ENCODE measurements around the gene MNX1.

The MNX1 gene

DNA sequence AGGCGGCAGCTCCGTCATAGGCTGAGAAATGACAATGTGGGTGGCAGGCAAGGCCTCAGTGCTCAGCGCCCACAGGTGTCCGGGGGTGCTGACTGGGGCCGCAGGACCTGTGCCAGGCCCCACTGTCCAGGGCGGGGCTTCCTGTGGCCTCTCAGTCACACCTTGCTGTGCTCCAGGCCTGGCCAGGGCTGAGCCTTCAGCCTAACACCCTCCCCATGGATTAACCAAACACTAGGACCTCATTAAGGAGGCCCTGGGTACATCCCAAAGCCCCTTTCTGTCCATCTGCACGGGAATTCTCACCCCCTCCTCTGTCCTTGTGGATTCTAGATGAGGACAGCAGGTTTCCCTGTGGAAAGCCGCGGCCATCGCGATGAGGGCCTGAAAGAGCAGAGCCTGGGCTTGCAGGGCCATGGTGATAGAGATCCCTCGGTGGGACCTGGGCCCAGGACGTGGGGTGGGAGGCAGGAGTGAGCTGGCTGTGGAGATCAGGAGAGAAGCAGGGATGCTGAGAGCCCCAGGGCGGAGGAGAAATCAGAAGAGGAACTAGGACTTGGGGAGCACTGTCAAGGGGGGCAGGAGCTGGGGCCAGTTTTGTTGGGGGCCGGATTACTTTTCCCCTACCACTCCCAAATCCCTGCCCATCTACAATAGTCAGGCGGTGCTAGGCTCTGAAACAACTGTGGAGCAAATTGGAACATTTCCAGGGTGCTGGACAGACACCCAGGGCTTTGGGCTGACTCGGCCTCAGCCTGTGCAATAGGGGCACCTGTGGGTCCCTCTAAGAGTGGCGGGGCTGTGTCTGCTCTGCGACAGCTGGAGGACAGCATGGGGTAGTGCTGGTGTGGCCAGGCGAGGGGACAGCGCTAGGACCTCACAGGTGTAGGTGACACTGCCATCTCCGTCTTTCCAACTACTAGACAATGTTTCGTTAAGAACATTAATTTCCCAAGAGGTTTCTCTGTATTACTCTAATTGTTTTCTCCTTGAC lies 23.3 kb upstream of the MNX1 start:
- FAIRE-seq = no peak

DNA sequence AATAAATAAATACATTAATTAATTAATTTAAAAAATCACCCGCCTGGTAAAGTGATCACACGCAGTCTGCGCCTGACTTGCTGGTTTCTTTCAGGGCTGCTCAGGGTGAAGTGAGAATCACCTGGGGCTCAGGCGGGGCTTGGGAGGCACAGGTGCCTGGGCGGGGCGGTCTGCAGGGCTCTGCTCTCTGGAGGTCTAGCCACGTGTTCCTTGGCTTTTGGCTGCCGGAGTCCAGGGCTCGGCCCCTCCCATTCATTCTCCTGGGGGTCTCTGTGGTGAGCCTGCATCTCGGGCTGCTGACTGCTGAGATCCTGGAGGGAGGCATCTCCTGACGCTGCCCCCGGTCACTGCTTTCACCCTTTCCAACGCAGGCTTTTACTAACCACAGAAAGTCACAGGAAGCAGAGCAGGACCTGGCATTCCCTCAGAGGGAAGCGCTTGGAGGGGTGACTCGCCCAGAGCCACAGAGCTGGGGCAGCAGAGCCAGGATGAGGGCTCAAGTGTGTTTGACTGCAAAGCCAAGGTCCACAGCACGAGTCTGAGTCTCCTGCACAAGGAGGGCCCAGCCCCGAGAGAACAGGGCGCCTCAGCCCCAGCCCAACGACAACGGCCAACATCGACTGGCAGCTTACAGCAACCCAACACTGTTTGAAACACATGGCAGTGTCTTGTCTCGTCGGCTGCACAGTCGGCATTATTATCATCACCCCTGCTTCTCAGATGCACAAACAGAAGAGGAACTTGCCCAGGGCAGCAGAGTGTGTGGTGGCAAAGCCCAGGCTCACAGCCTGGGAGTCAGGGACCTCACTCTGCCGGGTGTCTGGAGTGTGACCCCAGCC lies 22.4 kb upstream of the MNX1 start:
- no peak for FAIRE-seq
- DNase-seq (ENCODE audit: low spot score) = no peak

More for the DNA sequence above, 23.3 kb upstream of the MNX1 start:
- DNase-seq (ENCODE audit: low spot score) = no peak

GRCh38 chr7:157032128-157032527 lies 21.7 kb upstream of the MNX1 start:
- FAIRE-seq (no peak), DNase-seq (ENCODE audit: low spot score) (no peak)

DNA sequence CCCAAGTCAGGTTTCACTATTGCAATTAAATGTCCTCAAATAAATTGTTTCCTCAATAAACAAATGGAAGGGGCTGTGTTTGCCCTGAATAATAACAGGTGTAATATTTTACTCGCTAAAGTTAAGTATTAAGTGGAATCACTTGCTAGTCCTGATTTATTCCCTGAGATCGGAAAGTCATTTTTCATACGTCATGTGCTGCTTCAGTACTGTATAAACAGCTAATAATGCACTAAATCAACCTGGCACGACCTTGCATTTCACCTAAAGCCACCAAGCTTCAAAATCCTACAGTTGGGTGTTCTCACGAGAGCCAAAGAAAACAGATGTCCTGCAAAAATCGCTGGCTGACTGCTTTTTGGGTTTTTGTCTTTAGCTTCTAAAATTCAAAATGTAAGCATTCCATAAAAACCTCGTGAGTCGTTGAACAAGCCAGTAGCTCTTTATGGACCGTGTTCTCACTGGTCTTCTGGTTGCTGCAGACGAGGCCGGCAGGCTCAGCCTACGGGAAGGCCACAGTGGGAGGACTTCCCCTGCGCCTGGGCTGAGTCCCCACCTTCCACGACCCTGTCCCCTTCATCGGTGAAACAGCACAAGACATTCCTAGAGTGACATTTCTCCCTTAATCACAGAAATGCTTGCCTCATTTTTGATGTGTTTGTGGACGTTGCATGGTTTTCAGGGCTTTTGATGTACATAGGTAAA lies 17.9 kb upstream of the MNX1 start:
- FAIRE-seq (no peak), DNase-seq (ENCODE audit: low spot score) (no peak)

GRCh38 chr7:157027568-157028198 lies 17.2 kb upstream of the MNX1 start:
- FAIRE-seq (no peak), DNase-seq (ENCODE audit: low spot score) (no peak)

- DNase-seq (ENCODE audit: low spot score) (no peak), FAIRE-seq (no peak)
These were observed 14.3 kb upstream of the MNX1 start for GRCh38 chr7:157024716-157025115.

DNA sequence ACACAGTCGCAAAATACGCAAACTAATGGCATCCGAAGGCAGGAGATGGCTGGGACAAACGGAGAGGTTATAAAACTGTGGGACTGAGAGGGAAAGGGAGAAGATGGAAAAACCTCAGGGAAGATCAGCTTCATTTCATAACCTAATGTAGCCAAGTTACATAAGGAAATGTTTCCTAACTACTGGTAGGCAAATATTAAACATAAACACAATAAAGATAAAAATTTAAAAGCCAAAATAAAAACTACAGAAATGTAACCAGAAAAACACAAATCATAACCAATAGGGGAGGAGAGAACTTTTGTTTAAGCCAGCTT lies 13.1 kb upstream of the MNX1 start:
- DNase-seq (ENCODE audit: low spot score) (no peak), FAIRE-seq (no peak)

GRCh38 chr7:157022681-157023588 lies 12.5 kb upstream of the MNX1 start:
- FAIRE-seq (no peak), DNase-seq (ENCODE audit: low spot score) (no peak)

DNA sequence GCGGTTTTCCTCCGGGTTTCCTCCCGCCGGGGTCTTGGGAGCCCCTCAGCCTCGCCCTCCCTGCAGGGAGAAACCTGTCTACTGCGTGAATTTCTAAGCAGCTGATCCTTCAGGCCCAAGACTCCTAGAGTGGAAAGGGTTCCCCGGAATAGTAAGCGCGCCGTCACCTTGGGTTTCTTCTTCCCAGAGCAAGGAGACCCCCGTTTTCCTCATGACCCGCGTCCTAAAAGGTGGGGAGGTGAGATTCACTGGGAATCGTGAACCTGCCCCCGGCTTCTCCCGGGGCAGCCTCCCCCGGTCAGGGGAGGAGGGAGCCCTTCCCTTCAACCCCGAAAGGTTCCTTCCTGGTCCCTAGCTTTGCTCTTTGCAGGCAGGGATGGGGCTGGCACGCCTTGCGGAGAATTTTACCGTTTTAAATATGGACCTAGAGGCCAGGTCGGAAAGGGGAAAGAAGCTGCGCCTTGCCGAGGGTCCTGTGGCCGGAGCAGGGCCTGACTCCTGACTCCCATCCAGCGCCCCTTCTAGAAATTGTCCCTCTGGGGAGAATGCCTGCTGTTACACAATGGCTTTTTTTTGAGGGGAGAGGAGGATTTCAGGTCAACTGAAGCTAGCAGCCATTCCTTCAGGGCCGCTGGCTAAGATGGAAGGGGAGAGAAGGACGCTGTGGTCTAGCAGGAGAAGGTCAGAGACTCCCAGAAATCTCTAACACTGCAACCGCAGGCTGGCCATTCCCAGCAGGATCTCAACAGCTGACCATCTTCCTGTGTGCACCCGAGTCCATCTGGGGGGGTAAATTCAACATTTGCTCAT lies 11.6 kb upstream of the MNX1 start:
- no peak for DNase-seq (ENCODE audit: low spot score)
- no peak for FAIRE-seq

DNA sequence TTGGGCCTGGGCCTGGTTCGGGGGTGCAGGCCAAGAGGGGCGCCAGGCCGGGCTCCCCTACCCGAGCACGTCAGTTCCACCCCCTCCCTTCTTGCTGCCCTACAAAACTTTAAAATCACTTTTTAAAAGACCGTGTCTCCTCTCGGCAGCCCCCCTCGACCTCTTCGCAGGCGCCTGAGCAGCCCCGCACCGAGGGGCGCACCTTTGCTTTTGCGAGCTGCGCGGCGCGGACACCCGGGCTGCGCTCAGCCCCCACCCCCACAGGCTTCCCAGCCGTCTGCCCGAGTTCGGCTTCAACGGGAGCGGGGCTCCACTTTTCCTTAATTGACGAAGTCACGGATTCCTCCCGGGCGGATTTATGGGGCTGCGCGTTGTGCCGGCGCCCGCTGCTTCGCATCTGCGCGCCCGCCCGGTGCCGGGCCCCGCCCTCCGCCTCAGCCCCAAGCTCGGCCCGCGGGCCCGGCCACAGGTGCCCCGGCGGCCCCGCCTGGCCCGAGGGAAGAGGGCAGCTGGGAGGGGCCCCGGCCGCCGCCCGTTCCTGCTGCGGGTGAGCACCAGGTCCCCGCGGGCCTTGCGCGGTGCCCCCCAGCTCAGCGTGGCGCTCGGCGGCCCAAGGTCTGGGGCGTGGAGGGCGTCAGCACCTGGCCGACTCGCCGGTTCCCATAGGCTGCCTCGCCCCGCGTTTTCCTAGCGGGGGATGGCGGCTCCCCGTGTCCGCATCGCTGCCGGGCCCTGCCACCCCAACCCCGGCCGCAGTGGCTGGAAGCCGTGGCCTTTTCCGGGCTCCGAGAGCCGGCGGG lies 10.8 kb upstream of the MNX1 start:
- no peak for DNase-seq (ENCODE audit: low spot score)
- FAIRE-seq = no peak

DNA sequence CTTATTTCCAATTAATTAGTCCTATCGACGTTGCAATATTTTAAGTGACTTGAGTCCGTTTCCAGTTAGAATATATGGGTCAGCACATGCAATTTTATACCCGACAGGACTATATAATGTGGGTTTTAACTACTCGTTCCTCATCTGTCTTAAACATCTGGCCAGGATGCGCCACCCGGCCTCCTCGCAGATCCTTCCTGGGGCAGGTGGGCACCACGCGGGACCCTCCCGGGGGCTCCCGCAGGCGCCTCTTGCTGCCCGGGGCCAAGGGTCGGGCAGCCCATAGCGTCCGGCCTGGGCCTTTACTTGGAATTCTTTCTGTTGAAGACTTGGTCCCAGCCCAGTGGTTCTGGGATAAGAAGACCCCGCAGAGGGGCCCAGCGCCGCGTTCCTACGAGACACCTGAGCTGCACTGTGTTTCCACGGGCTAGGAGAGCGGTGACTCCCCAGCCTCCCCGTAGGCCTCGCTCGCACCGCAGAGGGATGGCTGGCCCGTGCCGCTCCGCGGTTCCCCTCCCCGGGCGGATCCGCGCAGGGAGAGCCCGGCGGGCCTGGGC lies 10.1 kb upstream of the MNX1 start:
- no peak for DNase-seq (ENCODE audit: low spot score)

GRCh38 chr7:157019718-157020451 lies 9.4 kb upstream of the MNX1 start:
- DNase-seq (ENCODE audit: low spot score) (no peak), FAIRE-seq (no peak)

More for the DNA sequence above, 10.1 kb upstream of the MNX1 start:
- no peak for FAIRE-seq

DNA sequence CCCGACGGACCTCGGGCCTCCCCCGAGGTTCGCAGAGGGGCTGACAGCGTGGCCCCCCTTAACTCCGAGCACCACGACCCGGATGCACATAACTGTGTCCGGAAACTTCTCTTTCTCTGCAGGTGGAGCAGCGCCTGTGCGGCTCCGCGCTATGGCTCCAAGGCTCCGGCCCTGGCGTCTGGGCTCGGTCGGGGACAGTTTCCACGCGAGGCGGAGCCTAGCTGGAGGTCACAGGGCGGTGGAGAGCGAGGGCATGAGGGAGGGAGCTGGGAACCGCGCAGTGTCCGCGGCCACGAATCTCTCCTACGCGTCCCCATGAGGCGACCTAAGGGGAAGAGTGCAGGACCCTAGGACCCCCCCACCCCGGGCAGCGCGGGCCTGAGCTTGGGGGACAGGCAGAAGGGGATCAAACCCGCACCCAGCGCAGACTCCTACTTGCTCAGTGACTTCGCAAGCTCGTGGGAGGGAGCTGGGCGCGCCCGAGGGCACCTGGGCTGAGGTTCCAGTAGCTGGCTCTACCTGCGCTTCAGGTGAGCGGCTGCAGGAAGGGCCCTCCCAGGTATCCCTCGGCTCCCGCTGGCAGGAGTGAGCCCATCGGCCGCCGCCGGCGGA lies 8.6 kb upstream of the MNX1 start:
- DNase-seq (ENCODE audit: low spot score) = no peak
- no peak for FAIRE-seq

DNA sequence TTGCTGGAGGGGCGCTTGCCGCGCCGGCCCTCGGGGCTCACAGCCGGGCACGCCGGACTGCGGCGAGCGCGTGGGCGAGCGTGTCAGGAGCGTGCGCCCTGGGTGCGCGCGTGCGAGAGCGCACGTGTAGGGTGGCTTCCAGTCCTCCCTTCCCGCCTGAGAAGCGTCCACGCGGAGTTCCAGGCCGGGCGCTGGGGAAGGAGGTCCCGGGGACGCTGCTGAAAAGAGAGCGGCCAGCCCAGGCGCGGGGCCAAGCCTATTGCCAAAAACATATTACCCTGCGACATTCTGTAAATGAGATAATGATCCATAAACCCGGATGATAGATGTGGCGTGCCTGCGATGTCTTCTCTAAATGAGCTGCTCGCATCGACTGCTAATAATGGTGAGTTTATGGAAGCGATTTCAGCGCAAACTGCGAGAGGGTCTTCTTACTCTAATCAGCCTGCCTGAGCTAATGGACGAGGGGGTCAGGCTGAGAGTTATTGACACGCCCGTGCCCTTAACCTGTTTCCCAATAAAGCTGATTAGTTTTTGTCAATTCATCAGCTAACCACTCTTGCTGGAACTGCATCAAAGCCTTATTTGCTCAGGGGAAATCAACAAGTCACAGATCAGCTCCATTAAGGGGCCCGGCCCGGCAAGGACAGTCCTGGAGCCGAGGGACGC lies 8.0 kb upstream of the MNX1 start:
- FAIRE-seq (no peak), DNase-seq (ENCODE audit: low spot score) (no peak)

- FAIRE-seq (no peak), DNase-seq (ENCODE audit: low spot score) (no peak)
These were observed 7.3 kb upstream of the MNX1 start for GRCh38 chr7:157017603-157018327.

DNA sequence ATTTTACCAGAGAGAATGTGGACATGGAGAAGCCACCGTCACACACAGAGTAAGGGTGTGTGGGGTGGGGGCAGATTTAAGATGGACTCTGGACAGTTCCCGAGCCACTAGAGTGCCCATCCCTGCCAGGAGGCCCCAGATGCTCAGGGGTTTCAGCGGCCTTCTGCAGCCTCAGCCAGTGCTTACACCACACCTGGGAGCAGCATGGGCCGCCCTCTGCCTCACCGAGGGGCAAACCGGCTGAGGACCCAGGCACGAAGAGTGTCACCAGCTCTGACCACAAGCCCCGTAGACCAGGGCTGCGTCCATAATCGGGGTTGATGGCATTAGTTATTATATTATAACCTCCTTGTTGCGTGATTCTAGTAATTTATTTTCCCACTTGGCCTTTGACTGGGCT lies 6.7 kb upstream of the MNX1 start:
- DNase-seq (ENCODE audit: low spot score) = no peak
- no peak for FAIRE-seq

Data from urothelium cell line (cell line).